ENCODE data around the gene IL4I1.
"Not testable (repeated sequence)": the region's sequence is repeated elsewhere in the genome, so short reads cannot be mapped to it uniquely, and the experiment has no call there.

GRCh38 chr19:49924881-49925210, 28.2 kb upstream of the IL4I1 start:
- TF ChIP-seq EZH2 (IDR thresholded peaks at IDR 0.05; ENCODE audit: insufficient read depth, poor library complexity, severe bottlenecking); EZH2phosphoT487 (IDR thresholded peaks at IDR 0.05; ENCODE audit: insufficient read depth, low read depth): not testable (repeated sequence)
